ENCODE measurements around the gene CHL1. TPM values are rescaled to one million over a fixed set of nuclear protein-coding genes. Genes with fewer than 3 reads are reported as not detected.

Gene CHL1
- total RNA-seq, 2 donors from 2014 or later = 3.0 to 10.6 TPM

GRCh38 chr3:435161-435560 lies 238.6 kb downstream of the CHL1 start:
- 19 to 23% methylated on average over 3 of the region's 3 CpGs for WGBS, 2 donors
- H3K4me1 ChIP-seq = no peaks in the 10 kb centered on the region
- no peaks in the 10 kb centered on the region for H3K27me3 ChIP-seq
- no peaks in the 10 kb centered on the region for H3K36me3 ChIP-seq (replicated peaks in 1 of 2; ENCODE audit: insufficient read depth in 1 of 2, low read depth in 2 of 2)
- H3K27ac ChIP-seq = no peak overlapping the region
- no peak for TF ChIP-seq POLR2A (IDR thresholded peaks at IDR 0.05)
- TF ChIP-seq, protein P1, sequence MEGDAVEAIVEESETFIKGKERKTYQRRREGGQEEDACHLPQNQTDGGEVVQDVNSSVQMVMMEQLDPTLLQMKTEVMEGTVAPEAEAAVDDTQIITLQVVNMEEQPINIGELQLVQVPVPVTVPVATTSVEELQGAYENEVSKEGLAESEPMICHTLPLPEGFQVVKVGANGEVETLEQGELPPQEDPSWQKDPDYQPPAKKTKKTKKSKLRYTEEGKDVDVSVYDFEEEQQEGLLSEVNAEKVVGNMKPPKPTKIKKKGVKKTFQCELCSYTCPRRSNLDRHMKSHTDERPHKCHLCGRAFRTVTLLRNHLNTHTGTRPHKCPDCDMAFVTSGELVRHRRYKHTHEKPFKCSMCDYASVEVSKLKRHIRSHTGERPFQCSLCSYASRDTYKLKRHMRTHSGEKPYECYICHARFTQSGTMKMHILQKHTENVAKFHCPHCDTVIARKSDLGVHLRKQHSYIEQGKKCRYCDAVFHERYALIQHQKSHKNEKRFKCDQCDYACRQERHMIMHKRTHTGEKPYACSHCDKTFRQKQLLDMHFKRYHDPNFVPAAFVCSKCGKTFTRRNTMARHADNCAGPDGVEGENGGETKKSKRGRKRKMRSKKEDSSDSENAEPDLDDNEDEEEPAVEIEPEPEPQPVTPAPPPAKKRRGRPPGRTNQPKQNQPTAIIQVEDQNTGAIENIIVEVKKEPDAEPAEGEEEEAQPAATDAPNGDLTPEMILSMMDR (IDR thresholded peaks at IDR 0.05) = no peak
- no peak overlapping the region for H3K4me3 ChIP-seq
- DNase-seq (no peak), ATAC-seq (no peak)
- H3K9me3 ChIP-seq = no peaks in the 10 kb centered on the region
- intact Hi-C loops (cut with DNase I) = no loop called here

- ATAC-seq (no peak), DNase-seq (no peak)
- WGBS, 2 donors = 28 to 39% methylated on average over 2 of the region's 2 CpGs
- H3K4me1 ChIP-seq = no peaks in the 10 kb centered on the region
- H3K27ac ChIP-seq = no peak overlapping the region
- no peaks in the 10 kb centered on the region for H3K36me3 ChIP-seq (replicated peaks in 1 of 2; ENCODE audit: insufficient read depth in 1 of 2, low read depth in 2 of 2)
- H3K4me3 ChIP-seq = no peak overlapping the region
- no peaks in the 10 kb centered on the region for H3K27me3 ChIP-seq
- TF ChIP-seq, protein P1 (IDR thresholded peaks at IDR 0.05) = no peak
- TF ChIP-seq POLR2A (IDR thresholded peaks at IDR 0.05) = no peak
- intact Hi-C loops (cut with DNase I) = no loop called here
- H3K9me3 ChIP-seq = no peaks in the 10 kb centered on the region
Observed at GRCh38 chr3:436053-436452, 239.5 kb downstream of the CHL1 start.

- ATAC-seq (no peak), DNase-seq (no peak)
- Histone ChIP-seq H3K9me3 (no peaks in the 10 kb centered on the region), H3K4me1 (no peaks in the 10 kb centered on the region), H3K27me3 (no peaks in the 10 kb centered on the region), H3K4me3 (no peak overlapping the region), H3K27ac (no peak overlapping the region), H3K36me3 (replicated peaks in 1 of 2; ENCODE audit: insufficient read depth in 1 of 2, low read depth in 2 of 2) (no peaks in the 10 kb centered on the region)
- intact Hi-C loops (cut with DNase I) = no loop called here
- WGBS, 2 donors = 50 to 66% methylated on average over 5 of the region's 5 CpGs
- TF ChIP-seq, protein P1 (IDR thresholded peaks at IDR 0.05) = no peak
- TF ChIP-seq POLR2A (IDR thresholded peaks at IDR 0.05) = no peak
Observed at GRCh38 chr3:440826-441225, 244.3 kb downstream of the CHL1 start.

DNA sequence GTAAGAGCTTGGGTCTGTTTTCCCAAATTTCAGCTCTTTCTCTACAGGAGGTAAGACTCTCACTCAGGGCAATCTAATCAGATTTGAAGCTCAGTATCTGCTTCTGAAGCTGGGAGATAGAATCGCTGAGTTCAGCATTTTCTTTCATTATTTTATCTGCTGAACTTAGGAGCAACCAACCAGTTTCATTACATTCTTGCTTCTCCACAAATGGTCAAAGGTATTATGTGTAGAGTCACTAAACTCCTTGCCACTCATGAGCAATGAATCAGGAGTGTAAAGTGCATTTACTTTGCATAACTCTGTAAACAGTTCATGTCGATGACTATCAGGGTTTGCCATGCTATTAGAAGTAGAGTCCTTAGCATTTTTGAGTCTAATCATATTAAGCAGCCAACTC lies 249.4 kb downstream of the CHL1 start:
- WGBS, 2 donors = 55 to 64% methylated on average over 2 of the region's 2 CpGs
- Histone ChIP-seq H3K27me3 (no peaks in the 10 kb centered on the region), H3K4me3 (no peak overlapping the region), H3K9me3 (no peaks in the 10 kb centered on the region), H3K4me1 (no peaks in the 10 kb centered on the region), H3K27ac (no peak overlapping the region), H3K36me3 (replicated peaks in 1 of 2; ENCODE audit: insufficient read depth in 1 of 2, low read depth in 2 of 2) (no peaks in the 10 kb centered on the region)
- DNase-seq = no peak
- ATAC-seq = no peak
- intact Hi-C loops (cut with DNase I) = no loop called here
- no peak for TF ChIP-seq POLR2A (IDR thresholded peaks at IDR 0.05)
- TF ChIP-seq, protein P1 (IDR thresholded peaks at IDR 0.05) = no peak

GRCh38 chr3:447671-448070 lies 251.1 kb downstream of the CHL1 start:
- no peaks in the 10 kb centered on the region for H3K4me1 ChIP-seq
- DNase-seq (no peak), ATAC-seq (no peak)
- no peaks in the 10 kb centered on the region for H3K9me3 ChIP-seq
- no peak overlapping the region for H3K27ac ChIP-seq
- H3K36me3 ChIP-seq (replicated peaks in 1 of 2; ENCODE audit: insufficient read depth in 1 of 2, low read depth in 2 of 2) = no peaks in the 10 kb centered on the region
- intact Hi-C loops (cut with DNase I) = no loop called here
- H3K27me3 ChIP-seq = no peaks in the 10 kb centered on the region
- H3K4me3 ChIP-seq = no peak overlapping the region
- no peak for TF ChIP-seq POLR2A (IDR thresholded peaks at IDR 0.05)
- TF ChIP-seq, protein P1 (IDR thresholded peaks at IDR 0.05) = no peak
- 72 to 76% methylated on average over 5 of the region's 5 CpGs for WGBS, 2 donors

All from body of pancreas (tissue), 4 donors.